DOHH2 (cell line): Measurements from ENCODE around the gene RNU1-3.
"Not testable (repeated sequence)": the region's sequence is repeated elsewhere in the genome, so short reads cannot be mapped to it uniquely, and the experiment has no call there.

Experiments used
- H3F3A ChIP-seq: fragments of 200-600 bp; sonication (generic), shearing (Covaris generic); 2 replicates; pipeline ENCODE4 v1.6.0; 2016; ENCODE audit warnings: antibody characterized with exemption, mild to moderate bottlenecking; ENCODE audit not compliant: control insufficient read depth, insufficient read depth
- H3K27ac ChIP-seq: fragments of 200-600 bp; sonication (generic); 2 replicates; pipeline ENCODE4 v1.5.1; 2014; ENCODE audit warnings: low read depth, mild to moderate bottlenecking, low read length, moderate library complexity
- H3K27me3 ChIP-seq: fragments of 200-600 bp; sonication (generic); 2 replicates; pipeline ENCODE4 v1.6.1; 2014; ENCODE audit warnings: mild to moderate bottlenecking, low read length, mixed read lengths; ENCODE audit not compliant: control insufficient read depth
- H3K36me3 ChIP-seq: fragments of 200-600 bp; sonication (generic); 2 replicates; pipeline ENCODE4 v1.6.1; 2014; ENCODE audit warnings: mild to moderate bottlenecking, low read length, moderate library complexity, mixed read lengths; ENCODE audit not compliant: control insufficient read depth
- H3K4me1 ChIP-seq: fragments of 200-600 bp; sonication (generic); 2 replicates; pipeline ENCODE4 v1.6.1; 2014; ENCODE audit warnings: mild to moderate bottlenecking, low read length, mixed read lengths; ENCODE audit not compliant: control insufficient read depth
- H3K4me2 ChIP-seq: fragments of 200-600 bp; sonication (generic); 2 replicates; pipeline ENCODE4 v1.6.0; 2014; ENCODE audit warnings: mild to moderate bottlenecking, low read length, moderate library complexity
- H3K4me3 ChIP-seq: fragments of 200-600 bp; sonication (generic); 2 replicates; pipeline ENCODE4 v1.5.1; 2014; ENCODE audit warnings: mild to moderate bottlenecking, low read length, mixed read lengths
- H3K79me2 ChIP-seq: fragments of 200-600 bp; sonication (generic); 2 replicates; pipeline ENCODE4 v1.6.1; 2014; ENCODE audit warnings: mild to moderate bottlenecking, low read length, mixed read lengths; ENCODE audit not compliant: control insufficient read depth
- H3K9me2 ChIP-seq: fragments of 200-600 bp; sonication (generic); replicated peaks from 2 replicates; pipeline ENCODE4 v1.6.1; 2014; ENCODE audit warnings: mild to moderate bottlenecking, low read length, mixed read lengths; ENCODE audit not compliant: control insufficient read depth
- H3K9me3 ChIP-seq: fragments of 200-600 bp; sonication (generic); 2 replicates; pipeline ENCODE4 v1.6.1; 2014; ENCODE audit warnings: antibody characterized with exemption, low read length, mixed read lengths; ENCODE audit not compliant: control insufficient read depth, insufficient read depth
- H4K20me1 ChIP-seq: fragments of 200-600 bp; sonication (generic); 2 replicates; pipeline ENCODE4 v1.6.0; 2014; ENCODE audit warnings: low read depth, mild to moderate bottlenecking, antibody characterized with exemption, low read length, moderate library complexity; ENCODE audit not compliant: control insufficient read depth, insufficient read depth

The RNU1-3 gene

GRCh38 chr1:16641159-16641975 is 25.4 kb downstream of the RNU1-3 start:
- peaks cover 76% of the 10 kb centered on the region for H3K79me2 ChIP-seq
- H3K27ac ChIP-seq, H3K9me3 ChIP-seq, H3K36me3 ChIP-seq, H3F3A ChIP-seq, H4K20me1 ChIP-seq, H3K9me2 ChIP-seq, H3K27me3 ChIP-seq, H3K4me2 ChIP-seq, H3K4me3 ChIP-seq: not testable (repeated sequence)
- H3K4me1 ChIP-seq: peaks cover 25% of the 10 kb centered on the region

- H3F3A ChIP-seq, H3K9me3 ChIP-seq, H3K4me3 ChIP-seq, H4K20me1 ChIP-seq, H3K9me2 ChIP-seq, H3K4me2 ChIP-seq, H3K27ac ChIP-seq, H3K27me3 ChIP-seq, H3K36me3 ChIP-seq: not testable (repeated sequence)
- peaks cover 81% of the 10 kb centered on the region for H3K79me2 ChIP-seq
- peaks cover 15% of the 10 kb centered on the region for H3K4me1 ChIP-seq
These were observed 27.4 kb downstream of the RNU1-3 start for GRCh38 chr1:16639091-16640031.

GRCh38 chr1:16637941-16638778 is 28.6 kb downstream of the RNU1-3 start:
- not testable (repeated sequence) for H3K4me1 ChIP-seq, H3K27ac ChIP-seq, H3K27me3 ChIP-seq, H3K4me3 ChIP-seq, H3K9me3 ChIP-seq, H3F3A ChIP-seq, H3K9me2 ChIP-seq, H4K20me1 ChIP-seq, H3K4me2 ChIP-seq
- peaks cover 11% of the 10 kb centered on the region; the same call in 1 of the 2 replicates for H3K36me3 ChIP-seq
- peaks cover 69% of the 10 kb centered on the region for H3K79me2 ChIP-seq

GRCh38 chr1:16636551-16637195 is 30.1 kb downstream of the RNU1-3 start:
- H4K20me1 ChIP-seq: not testable (repeated sequence)

GRCh38 chr1:16635959-16636358 is 30.8 kb downstream of the RNU1-3 start:
- H3K9me3 ChIP-seq, H3K9me2 ChIP-seq, H3F3A ChIP-seq, H3K4me3 ChIP-seq, H4K20me1 ChIP-seq, H3K4me1 ChIP-seq, H3K4me2 ChIP-seq, H3K27me3 ChIP-seq, H3K27ac ChIP-seq: not testable (repeated sequence)
- Histone ChIP-seq H3K36me3 (peaks cover 32% of the 10 kb centered on the region), H3K79me2 (peaks cover 47% of the 10 kb centered on the region)

More at GRCh38 chr1:16636551-16637195, 30.1 kb downstream of the RNU1-3 start:
- H3K36me3 ChIP-seq: peaks cover 25% of the 10 kb centered on the region
- H3F3A ChIP-seq, H3K9me3 ChIP-seq, H3K27me3 ChIP-seq, H3K4me1 ChIP-seq, H3K4me2 ChIP-seq, H3K27ac ChIP-seq, H3K4me3 ChIP-seq, H3K9me2 ChIP-seq: not testable (repeated sequence)
- peaks cover 54% of the 10 kb centered on the region for H3K79me2 ChIP-seq

- not testable (repeated sequence) for H3K9me2 ChIP-seq
These were observed 33.0 kb downstream of the RNU1-3 start for GRCh38 chr1:16633540-16634282.

More at GRCh38 chr1:16633540-16634282, 33.0 kb downstream of the RNU1-3 start:
- H4K20me1 ChIP-seq, H3K4me1 ChIP-seq, H3K4me2 ChIP-seq, H3F3A ChIP-seq, H3K9me3 ChIP-seq, H3K4me3 ChIP-seq, H3K27ac ChIP-seq, H3K27me3 ChIP-seq: not testable (repeated sequence)
- H3K79me2 ChIP-seq: peaks cover 26% of the 10 kb centered on the region
- peaks cover 43% of the 10 kb centered on the region for H3K36me3 ChIP-seq
